HEK293 (cell line): ENCODE measurements around the gene KIAA0319L.

Experiments
- BCL11A ChIP-seq: fragments of 450-650 bp; formaldehyde crosslinking; IDR thresholded peaks from 2 replicates; pipeline ENCODE4 v1.5.1; 2016; ENCODE audit warnings: low read depth, missing biosample characterization, missing genetic modification characterization
- CTCF ChIP-seq: fragments of 450-650 bp; formaldehyde crosslinking; IDR thresholded peaks from 2 replicates; pipeline ENCODE4 v1.5.1; 2016; ENCODE audit warnings: missing biosample characterization, missing genetic modification characterization
- HOXC10 ChIP-seq: sonication (generic); formaldehyde crosslinking; IDR thresholded peaks from 2 replicates; pipeline ENCODE4 v1.8.1; 2023; ENCODE audit warnings: mild to moderate bottlenecking, missing genetic modification reagents
- PRDM10 ChIP-seq: fragments of 450-650 bp; formaldehyde crosslinking; IDR thresholded peaks from 2 replicates; pipeline ENCODE4 v1.5.1; 2016; ENCODE audit warnings: missing biosample characterization, missing genetic modification characterization
- TCF7L2 ChIP-seq: IDR thresholded peaks from 2 replicates; pipeline ENCODE4 v1.6.1; 2011; ENCODE audit warnings: low read depth, mild to moderate bottlenecking, inconsistent platforms, low read length, moderate library complexity, borderline replicate concordance
- ZNF19 ChIP-seq: fragments of 450-650 bp; formaldehyde crosslinking; IDR thresholded peaks from 2 replicates; pipeline ENCODE4; 2016; ENCODE audit warnings: missing biosample characterization, missing genetic modification characterization, low read depth
- ZNF366 ChIP-seq: fragments of 450-650 bp; formaldehyde crosslinking; conservative IDR thresholded peaks from 2 replicates; pipeline ENCODE4 v1.5.1; 2016; ENCODE audit warnings: missing biosample characterization, missing genetic modification characterization
- ZNF510 ChIP-seq: fragments of 450-650 bp; formaldehyde crosslinking; IDR thresholded peaks from 2 replicates; pipeline ENCODE4 v1.5.1; 2018; ENCODE audit warnings: mild to moderate bottlenecking, missing genetic modification characterization, missing biosample characterization; ENCODE audit not compliant: insufficient replicate concordance
- ZNF707 ChIP-seq: fragments of 450-650 bp; formaldehyde crosslinking; IDR thresholded peaks from 2 replicates; pipeline ENCODE4 v1.5.1; 2016; ENCODE audit warnings: missing biosample characterization, missing genetic modification characterization
- ZSCAN16 ChIP-seq: fragments of 450-650 bp; formaldehyde crosslinking; IDR thresholded peaks from 2 replicates; pipeline ENCODE4 v1.5.1; 2016; ENCODE audit warnings: missing biosample characterization, missing genetic modification characterization

- TF ChIP-seq CTCF (no peak), BCL11A (tag by site-specific recombination) (no peak), ZSCAN16 (tag by site-specific recombination) (no peak), ZNF510 (no peak), ZNF19 (no peak), ZNF707 (tag by site-specific recombination) (no peak), PRDM10 (tag by site-specific recombination) (no peak), ZNF366 (tag by site-specific recombination) (no peak), HOXC10 (CRISPR knock-in tag) (no peak), TCF7L2 (no peak)
Measured at GRCh38 chr1:35431173-35431599, 126.0 kb downstream of the KIAA0319L start.
